ENCODE data around the gene DNM3.

DNA sequence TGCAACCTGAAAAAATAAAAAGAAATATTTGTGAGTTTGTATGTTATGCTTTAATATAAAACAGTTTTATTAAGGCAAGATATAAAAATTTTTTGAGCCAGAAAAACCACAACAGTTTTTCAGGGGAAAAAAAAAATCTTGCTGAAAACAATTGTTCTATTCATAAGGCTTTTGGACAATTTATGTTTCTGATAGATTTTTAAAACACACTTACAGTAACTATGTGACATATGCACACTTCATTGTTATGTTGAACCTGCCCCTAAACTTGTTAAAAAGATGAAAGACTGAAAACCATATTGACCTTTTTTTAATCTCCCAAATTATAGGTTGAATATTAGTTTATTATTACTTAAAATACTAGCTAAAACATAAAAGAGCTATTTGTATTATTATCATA, 299.3 kb downstream of the DNM3 start:
- TF ChIP-seq POLR2A (IDR thresholded peaks at IDR 0.05; ENCODE audit: low read length) (no peak), GATA1 (IDR thresholded peaks at IDR 0.05; ENCODE audit: low read depth, low read length) (no peak)
